Measurements from ENCODE around the gene HOXC9.

HOXC9 gene

GRCh38 chr12:53976172-53976822 is 23.7 kb upstream of the HOXC9 start:
- no peak for DNase-seq

DNA sequence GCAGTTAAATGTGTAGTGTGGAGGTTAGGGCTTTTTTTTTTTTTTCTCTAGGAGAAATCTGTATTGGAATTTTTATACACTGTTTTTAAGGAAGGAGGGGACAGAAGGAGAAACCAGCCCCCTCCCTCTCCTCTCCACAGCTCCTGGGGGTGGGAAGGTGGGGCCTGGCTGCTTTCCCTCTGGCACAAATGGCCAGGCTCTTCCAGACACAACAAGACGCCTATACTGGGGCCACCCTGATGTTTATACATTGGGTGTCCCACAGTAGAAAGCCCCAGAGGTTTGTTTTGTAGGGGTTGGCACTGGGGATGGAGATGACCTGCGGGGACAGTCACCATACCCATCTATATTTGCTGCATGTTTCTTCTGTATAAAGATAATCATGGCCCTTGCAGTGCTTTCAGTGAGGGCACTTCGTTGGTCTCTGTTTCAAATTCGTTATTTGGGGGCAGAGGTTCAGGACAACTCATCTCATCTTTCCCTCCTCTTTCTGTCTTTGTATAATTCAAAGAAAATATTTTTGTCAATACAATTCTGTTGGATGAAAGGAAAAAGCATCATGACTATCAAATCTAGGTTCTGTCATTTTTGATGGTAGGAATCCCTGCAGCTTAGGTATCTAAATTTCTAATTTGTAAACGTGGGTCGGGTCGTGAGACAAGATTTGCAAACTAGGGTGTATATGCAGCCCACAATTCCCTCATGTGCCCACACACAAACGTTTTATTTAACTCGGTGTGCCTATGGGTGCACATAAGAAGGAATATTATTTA is 23.0 kb upstream of the HOXC9 start:
- no peak for DNase-seq

GRCh38 chr12:53977596-53978445 is 22.1 kb upstream of the HOXC9 start:
- DNase-seq, result no peak

DNA sequence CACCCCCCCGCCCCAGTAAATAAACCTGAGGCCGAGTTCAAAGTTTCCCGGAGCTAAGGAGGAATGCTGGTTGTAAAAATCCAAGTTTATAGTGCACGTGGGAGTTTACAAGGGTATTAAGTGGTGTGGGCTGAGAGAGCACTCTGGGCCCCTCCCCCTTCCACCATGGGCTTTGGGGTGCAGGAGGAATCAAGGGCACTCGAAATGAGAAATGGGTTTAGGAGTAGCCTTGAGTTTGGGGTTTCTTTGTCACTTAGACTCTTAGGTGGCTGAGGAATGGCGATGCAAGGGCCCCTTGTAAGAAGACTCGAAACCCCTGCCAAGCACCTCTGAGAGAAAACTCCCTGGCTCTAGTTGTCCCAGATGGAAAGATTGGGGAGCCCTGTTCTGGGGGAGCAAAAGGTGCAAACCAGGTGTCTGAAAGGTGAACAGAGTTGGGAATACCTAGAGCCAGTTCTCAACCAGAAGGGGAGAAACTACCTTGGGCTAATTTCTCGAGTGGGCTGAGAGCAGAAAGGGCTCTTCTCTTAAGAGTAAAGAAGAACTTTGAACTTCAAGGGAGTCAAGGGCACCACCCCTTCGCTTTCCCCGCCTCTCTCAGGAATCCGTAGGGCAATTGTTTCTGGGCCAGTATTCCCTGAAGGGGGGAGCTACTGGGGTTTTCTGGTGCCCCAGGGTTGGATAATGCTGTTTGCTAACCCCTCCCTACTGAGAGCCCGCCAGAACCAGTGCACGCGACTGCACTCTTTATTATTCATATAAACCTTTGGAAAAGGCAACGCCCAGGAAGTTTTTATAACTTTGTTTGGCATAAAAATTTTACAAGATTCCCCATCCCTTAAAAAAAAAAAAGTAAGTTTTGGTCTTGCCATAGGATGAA is 21.2 kb upstream of the HOXC9 start:
- no peak for DNase-seq

DNA sequence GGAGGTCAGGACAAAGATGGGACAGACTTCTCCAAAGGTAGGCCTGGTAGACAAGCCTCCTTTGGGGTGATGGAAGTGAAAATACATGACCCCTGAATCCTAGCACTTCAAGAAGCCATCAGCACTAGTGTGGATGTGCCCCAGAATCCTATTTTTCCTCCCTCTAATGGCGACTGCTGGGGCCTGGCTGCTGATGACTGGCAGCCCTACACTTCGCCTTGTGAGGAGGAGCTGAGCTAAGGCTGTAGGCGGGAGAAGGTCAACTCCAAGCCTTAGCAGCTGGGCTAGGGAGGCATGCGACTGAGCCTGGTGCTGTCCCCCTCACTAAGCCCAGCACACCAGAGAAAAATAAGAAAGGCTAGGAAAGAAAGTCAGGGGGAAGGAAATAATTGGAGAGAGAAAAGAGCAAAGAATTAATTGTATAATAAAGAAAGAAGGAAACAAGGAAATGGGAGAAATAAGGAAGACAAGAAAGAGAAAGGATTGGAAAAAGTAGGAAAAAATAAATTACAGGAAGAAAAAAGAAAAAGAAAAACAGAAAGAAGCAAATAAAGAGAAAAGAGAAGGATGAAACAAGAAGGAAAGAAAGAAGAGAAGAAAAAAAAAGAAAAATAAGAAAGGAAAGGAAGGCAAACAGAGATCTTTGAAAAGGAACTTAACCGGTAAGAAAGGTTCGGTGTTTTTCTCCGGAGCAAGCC is 19.7 kb upstream of the HOXC9 start:
- DNase-seq, result no peak

DNA sequence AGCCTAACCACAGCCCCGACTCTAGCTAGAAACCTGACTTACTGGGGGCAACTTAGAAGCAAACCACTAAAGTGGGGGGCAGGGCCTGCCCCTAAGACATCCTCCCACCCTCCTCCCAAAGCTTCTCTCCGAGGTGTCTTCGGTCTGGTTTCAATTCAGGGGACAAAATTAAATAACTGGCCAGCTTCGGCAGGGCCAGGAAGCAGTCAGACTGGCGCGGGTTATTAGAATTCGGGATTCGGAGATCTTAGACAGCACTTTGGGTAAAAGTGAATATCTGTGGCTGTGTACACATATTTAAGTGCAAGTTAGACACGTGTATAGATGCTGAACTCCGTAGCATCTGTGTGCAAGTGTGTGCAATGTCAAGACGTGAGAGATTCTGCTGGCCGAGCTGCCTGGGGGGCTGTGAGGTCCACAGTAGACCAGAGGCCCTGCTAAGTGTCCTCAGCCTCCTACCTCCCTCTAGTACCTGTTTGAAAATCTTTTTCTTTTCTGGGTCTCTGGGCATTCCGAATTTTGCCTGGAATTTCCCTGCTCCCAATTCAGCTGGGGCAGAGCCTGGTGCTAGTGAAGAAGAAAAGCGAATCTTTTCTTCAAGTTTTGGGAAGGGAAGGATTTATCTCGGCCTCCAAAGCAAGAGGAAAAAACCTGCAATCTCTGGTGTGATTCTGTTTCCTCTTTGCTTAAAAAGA is 19.0 kb upstream of the HOXC9 start:
- DNase-seq, result no peak

- DNase-seq, result no peak
These were observed 18.1 kb upstream of the HOXC9 start for GRCh38 chr12:53981634-53982565.

DNA sequence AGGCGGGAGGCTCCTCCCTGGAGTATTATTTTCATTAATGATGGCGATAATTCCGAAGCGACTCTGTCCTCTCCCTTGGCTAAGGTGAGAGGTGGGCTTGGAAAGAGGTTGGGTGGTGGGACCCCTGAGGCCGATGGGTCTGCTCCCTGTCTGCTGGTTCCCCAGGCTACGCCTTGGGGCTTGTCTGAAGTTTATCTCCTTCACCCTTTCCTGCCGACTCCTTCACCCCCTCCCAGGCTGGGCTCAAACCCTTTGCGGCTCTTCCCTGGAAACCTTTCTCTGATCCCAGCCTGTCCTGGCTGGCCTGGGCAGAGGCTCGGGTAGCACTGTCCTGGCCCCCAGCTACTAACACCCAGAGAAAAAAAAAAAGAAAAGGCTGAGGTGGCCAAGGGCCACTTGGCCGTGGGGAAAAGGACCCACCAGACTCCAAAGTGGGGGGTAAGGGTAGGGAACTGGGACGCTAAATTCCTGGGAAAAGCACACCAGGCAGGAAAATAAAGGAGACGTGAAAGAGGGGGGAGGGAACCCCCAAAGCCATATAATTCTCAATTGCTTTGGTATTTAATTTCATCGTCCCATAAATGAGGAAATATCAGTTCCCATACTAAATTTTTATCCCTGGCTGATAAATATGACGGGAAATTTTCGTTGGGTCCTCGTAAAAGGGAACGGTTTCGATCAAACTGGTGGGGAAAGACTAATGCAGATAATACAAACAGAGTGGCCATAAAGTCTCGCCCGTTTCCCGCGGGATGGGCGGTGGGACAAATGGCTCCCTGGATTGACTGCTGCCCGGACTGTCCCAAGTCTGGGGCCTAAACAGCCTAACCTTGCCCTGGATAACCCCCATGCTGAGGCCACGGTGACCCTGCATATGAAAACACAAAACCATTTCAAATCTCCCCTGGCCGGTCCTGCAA is 17.1 kb upstream of the HOXC9 start:
- no peak for DNase-seq

- no peak for DNase-seq
These were observed 16.4 kb upstream of the HOXC9 start for GRCh38 chr12:53983568-53983949.

DNA sequence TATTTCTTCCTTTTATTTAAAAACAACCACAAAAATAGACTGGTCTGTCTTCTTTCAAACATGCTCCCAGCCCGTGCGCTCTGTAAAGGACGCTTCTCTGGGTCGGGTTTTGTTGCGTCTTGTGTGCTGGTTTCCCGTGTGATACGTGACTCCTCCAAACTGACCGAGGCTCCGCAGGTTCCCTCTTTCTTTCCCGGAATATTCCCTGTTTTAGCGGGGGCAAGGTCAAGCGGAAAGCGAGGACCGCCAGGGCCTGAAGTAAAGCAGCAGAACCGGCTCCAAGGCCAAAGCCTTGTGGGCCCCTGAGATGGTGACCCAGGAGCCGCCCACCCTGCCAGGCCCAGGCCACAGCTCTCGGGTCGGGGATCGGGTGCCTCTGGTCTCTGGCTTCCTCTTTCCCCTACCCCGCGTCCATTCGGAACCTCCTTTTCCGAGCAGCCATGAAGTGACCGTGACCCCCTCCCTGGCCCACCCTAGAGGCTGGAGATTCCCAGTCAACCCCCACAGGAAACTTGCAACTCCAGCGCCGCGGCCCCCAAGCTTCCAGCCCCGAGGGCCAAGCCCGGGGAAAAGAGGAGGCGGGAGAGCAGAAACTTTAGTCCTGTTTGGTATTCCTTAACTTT is 15.9 kb upstream of the HOXC9 start:
- no peak for DNase-seq

DNA sequence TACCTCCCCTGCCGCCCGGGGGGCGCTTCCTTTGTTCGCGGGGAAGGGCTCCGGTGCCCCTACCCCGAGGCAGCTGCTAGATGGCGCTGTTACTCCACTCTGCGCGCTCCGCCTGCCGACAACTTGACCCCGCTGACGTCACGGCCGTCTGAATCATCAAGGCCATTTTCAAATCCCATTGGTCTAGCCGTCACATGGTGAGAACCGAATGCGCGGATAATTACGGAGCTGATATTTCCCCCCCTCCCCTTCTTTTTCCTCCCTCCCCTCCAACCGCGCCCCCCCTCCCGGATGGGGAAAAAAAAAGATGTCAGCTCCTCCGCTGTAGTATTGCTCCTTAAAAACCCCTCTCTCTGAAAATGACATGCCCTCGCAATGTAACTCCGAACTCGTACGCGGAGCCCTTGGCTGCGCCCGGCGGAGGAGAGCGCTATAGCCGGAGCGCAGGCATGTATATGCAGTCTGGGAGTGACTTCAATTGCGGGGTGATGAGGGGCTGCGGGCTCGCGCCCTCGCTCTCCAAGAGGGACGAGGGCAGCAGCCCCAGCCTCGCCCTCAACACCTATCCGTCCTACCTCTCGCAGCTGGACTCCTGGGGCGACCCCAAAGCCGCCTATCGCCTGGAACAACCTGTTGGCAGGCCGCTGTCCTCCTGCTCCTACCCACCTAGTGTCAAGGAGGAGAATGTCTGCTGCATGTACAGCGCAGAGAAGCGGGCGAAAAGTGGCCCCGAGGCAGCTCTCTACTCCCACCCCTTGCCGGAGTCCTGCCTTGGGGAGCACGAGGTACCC is 14.9 kb upstream of the HOXC9 start, which contains the start of gene HOXC10:
Gene HOXC10 (plus strand): TSS at position 246 of the 791 bp plus-strand sequence. CDS start 114 bp downstream, at position 360.
- peak; percentile 81 to 96 for DNase-seq

- no peak for DNase-seq
These were observed 14.3 kb upstream of the HOXC9 start for GRCh38 chr12:53985692-53985993.

GRCh38 chr12:53985994-53986685 is 13.8 kb upstream of the HOXC9 start:
- DNase-seq, result no peak

DNA sequence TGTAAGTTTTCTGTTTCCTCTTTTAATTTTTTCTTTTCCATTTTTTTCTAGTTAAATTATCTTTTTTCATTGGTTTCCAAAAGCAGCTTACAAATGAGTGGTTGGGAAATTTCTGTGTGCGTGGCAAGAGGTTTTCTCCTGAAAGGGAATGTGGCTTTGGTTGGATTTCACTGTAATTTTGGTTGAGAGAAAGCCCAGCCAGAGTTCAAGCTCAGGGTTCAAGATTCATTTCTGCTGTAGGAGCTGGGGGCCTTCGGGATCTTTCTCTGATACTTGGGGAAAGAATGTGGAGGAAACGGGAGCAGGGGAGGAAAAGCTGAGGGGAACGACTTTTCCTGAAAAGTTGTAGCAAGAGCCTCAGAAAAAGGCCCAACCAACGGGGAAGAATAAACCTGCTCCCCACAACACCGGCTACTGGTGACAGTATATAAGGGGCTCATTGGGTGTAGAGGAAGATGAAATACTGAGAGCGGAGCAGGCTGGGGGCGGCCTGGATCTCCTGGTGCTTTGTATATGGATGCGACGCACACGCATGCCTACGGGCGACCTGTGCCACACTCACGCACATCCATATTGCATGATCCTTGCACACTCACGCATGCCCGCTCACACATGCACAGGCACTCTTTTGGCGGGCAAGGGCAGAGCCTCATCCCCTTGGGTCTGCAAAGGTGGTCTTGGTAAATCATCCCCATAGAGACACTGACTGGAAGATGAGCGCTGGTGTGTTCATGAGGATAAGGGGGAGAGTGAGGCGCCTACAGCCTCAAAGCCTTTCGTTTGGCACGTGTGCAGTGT is 13.1 kb upstream of the HOXC9 start:
- no peak for DNase-seq

GRCh38 chr12:53987787-53988230 is 12.2 kb upstream of the HOXC9 start:
- no peak for DNase-seq

- no peak for DNase-seq
These were observed 11.3 kb upstream of the HOXC9 start for GRCh38 chr12:53988541-53989226.

Measured in NCI-H446 (cell line).